MM.1S (cell line): ENCODE measurements around the gene TMEM178B.

Experiments used
- DNase-seq: peaks from one replicate; pipeline ENCODE4 v3.0.0-alpha.2; 2015
- H2AFZ ChIP-seq: fragments of 300-600 bp; sonication (generic); 2 replicates; pipeline ENCODE4 v1.6.0; 2016; ENCODE audit warnings: antibody characterized with exemption, low read length
- H3F3A ChIP-seq: fragments of 300-600 bp; sonication (generic); 2 replicates; pipeline ENCODE4 v1.6.1; 2016; ENCODE audit warnings: mild to moderate bottlenecking, antibody characterized with exemption, low read length, moderate library complexity, mixed read lengths; ENCODE audit not compliant: insufficient read depth
- H3K27ac ChIP-seq: fragments of 300-600 bp; sonication (generic); 2 replicates; pipeline ENCODE4 v1.5.1; 2016; ENCODE audit warnings: mild to moderate bottlenecking, low read length
- H3K27me3 ChIP-seq: fragments of 300-600 bp; sonication (generic); replicated peaks from 2 replicates; pipeline ENCODE4 v1.6.0; 2016; ENCODE audit warnings: low read length; ENCODE audit not compliant: insufficient read depth
- H3K36me3 ChIP-seq: fragments of 300-600 bp; sonication (generic); replicated peaks from 2 replicates; pipeline ENCODE4 v1.6.1; 2016; ENCODE audit warnings: mild to moderate bottlenecking, low read length, mixed read lengths; ENCODE audit not compliant: insufficient read depth
- H3K4me1 ChIP-seq: fragments of 300-600 bp; sonication (generic); 2 replicates; pipeline ENCODE4 v1.6.1; 2016; ENCODE audit warnings: low read length, mixed read lengths
- H3K4me2 ChIP-seq: fragments of 300-600 bp; sonication (generic); 2 replicates; pipeline ENCODE4 v1.6.0; 2016; ENCODE audit warnings: low read depth, low read length
- H3K4me3 ChIP-seq: fragments of 300-600 bp; sonication (generic); 2 replicates; pipeline ENCODE4 v1.5.1; 2016; ENCODE audit warnings: low read length, mixed read lengths
- H3K79me2 ChIP-seq: fragments of 300-600 bp; sonication (generic); 2 replicates; pipeline ENCODE4 v1.6.1; 2016; ENCODE audit warnings: mixed run types, low read length, mixed read lengths
- H3K9ac ChIP-seq: fragments of 300-600 bp; sonication (generic); 2 replicates; pipeline ENCODE4 v1.6.1; 2016; ENCODE audit warnings: low read length, mixed read lengths
- H3K9me2 ChIP-seq: fragments of 300-600 bp; sonication (generic); replicated peaks from 2 replicates; pipeline ENCODE4 v1.6.1; 2016; ENCODE audit warnings: mild to moderate bottlenecking, low read length, mixed read lengths; ENCODE audit not compliant: insufficient read depth
- H3K9me3 ChIP-seq: fragments of 300-600 bp; sonication (generic); replicated peaks from 2 replicates; pipeline ENCODE4 v1.6.1; 2016; ENCODE audit warnings: mild to moderate bottlenecking, low read length, mixed read lengths; ENCODE audit not compliant: insufficient read depth
- H4K20me1 ChIP-seq: fragments of 300-600 bp; sonication (generic); 2 replicates; pipeline ENCODE4 v1.6.1; 2016; ENCODE audit warnings: mild to moderate bottlenecking, low read length, moderate library complexity, mixed read lengths; ENCODE audit not compliant: insufficient read depth
- CTCF ChIP-seq: fragments of 300-600 bp; sonication (generic); IDR thresholded peaks from 2 replicates; pipeline ENCODE4 v1.5.1; 2016; ENCODE audit warnings: antibody characterized with exemption, low read length, mixed read lengths
- EZH2 ChIP-seq: fragments of 300-600 bp; sonication (generic); optimal IDR thresholded peaks from 2 replicates; pipeline ENCODE3; 2017; ENCODE audit warnings: low read depth, mild to moderate bottlenecking, antibody characterized with exemption, low read length, mixed read lengths
- EZH2phosphoT487 ChIP-seq: fragments of 300-600 bp; sonication (generic); IDR thresholded peaks from 2 replicates; pipeline ENCODE4 v1.6.1; 2018; ENCODE audit warnings: antibody characterized with exemption, low read length

The TMEM178B gene

DNA sequence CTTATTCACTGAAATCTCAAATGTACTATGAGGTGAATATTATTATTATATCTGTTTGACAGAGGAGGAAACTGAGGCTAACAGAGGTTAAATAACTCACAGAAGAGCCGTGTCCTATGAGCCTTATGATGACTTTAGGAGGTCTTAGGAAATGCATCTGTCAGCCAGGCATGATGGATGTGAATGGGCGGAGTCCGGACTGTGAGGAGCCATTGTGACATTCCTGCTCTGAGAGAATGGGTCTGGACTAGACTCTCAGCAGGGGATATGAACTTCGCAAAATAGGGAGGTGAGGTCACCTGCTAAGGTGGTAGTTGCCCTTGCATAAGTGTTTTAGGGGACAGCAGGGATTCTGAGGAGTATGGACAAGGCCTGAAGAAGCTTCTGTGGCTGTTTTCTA lies 153.6 kb downstream of the TMEM178B start:
- no peak for DNase-seq
- Histone ChIP-seq H4K20me1 (no peaks in the 10 kb centered on the region), H3K27ac (no peak overlapping the region), H3K9me2 (no peaks in the 10 kb centered on the region), H2AFZ (no peak overlapping the region), H3K9me3 (no peaks in the 10 kb centered on the region), H3K4me3 (no peak overlapping the region), H3K4me1 (peaks cover 35% of the 10 kb centered on the region), H3F3A (peaks cover 17% of the 10 kb centered on the region), H3K4me2 (no peak overlapping the region), H3K79me2 (peaks cover 6% of the 10 kb centered on the region; the same call in 1 of the 2 replicates), H3K36me3 (no peaks in the 10 kb centered on the region), H3K9ac (no peak overlapping the region), H3K27me3 (no peaks in the 10 kb centered on the region)
- TF ChIP-seq EZH2: no peak
- no peak for TF ChIP-seq CTCF
- TF ChIP-seq EZH2phosphoT487: no peak

DNA sequence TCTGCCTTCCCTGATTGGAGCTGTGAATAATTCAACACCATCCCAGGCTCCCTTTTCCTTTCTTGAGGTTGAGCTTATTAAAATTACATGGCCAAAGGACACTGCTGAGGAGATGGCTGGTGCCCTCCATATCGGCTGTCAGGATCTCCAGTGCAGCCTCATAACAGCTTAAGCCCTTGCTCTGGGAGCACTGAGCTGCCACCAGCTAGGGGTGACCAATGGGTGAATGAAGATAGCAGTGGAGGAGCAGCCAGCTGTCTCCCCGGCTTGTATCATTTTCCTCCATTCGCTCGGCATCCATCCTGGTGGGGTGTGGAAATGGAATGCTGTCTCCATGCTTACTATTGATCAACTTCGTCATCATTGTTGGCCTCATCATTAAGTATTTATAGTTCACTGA lies 154.6 kb downstream of the TMEM178B start:
- no peaks in the 10 kb centered on the region for H3K36me3 ChIP-seq
- no peak overlapping the region for H3K27ac ChIP-seq
- H3K4me1 ChIP-seq: peaks cover 36% of the 10 kb centered on the region
- no peaks in the 10 kb centered on the region for H3K9me2 ChIP-seq
- H2AFZ ChIP-seq: no peak overlapping the region
- no peak overlapping the region for H3K9ac ChIP-seq
- peaks cover 17% of the 10 kb centered on the region for H3F3A ChIP-seq
- H4K20me1 ChIP-seq: no peaks in the 10 kb centered on the region
- H3K4me2 ChIP-seq: no peak overlapping the region
- no peaks in the 10 kb centered on the region for H3K27me3 ChIP-seq
- TF ChIP-seq CTCF (no peak), EZH2phosphoT487 (no peak), EZH2 (no peak)
- peaks cover 6% of the 10 kb centered on the region; the same call in 1 of the 2 replicates for H3K79me2 ChIP-seq
- DNase-seq: no peak
- no peak overlapping the region for H3K4me3 ChIP-seq
- no peaks in the 10 kb centered on the region for H3K9me3 ChIP-seq

GRCh38 chr7:141231018-141231792 lies 157.3 kb downstream of the TMEM178B start:
- Histone ChIP-seq H3K79me2 (peaks cover 6% of the 10 kb centered on the region; the same call in 1 of the 2 replicates), H3K9me2 (no peaks in the 10 kb centered on the region), H3K9me3 (no peaks in the 10 kb centered on the region), H3K27me3 (no peaks in the 10 kb centered on the region), H3K4me1 (peaks cover 21% of the 10 kb centered on the region), H3F3A (peaks cover 9% of the 10 kb centered on the region), H3K36me3 (no peaks in the 10 kb centered on the region), H3K9ac (no peak overlapping the region), H3K27ac (no peak overlapping the region), H4K20me1 (no peaks in the 10 kb centered on the region), H3K4me2 (no peak overlapping the region), H3K4me3 (no peak overlapping the region), H2AFZ (no peak overlapping the region)
- DNase-seq: peak; percentile 57
- TF ChIP-seq EZH2 (no peak), CTCF (peak; percentile 79), EZH2phosphoT487 (no peak)
